Neural cell (in vitro differentiated cells): ENCODE data around the gene ATP8B4.

Experiments
- CTCF ChIP-seq: fragments of 450-650 bp; IDR thresholded peaks from 2 replicates; pipeline ENCODE4 v1.5.1; 2014; ENCODE audit warnings: antibody characterized with exemption, mild to moderate bottlenecking, moderate library complexity; ENCODE audit not compliant: poor library complexity, severe bottlenecking
- EP300 ChIP-seq: fragments of 450-650 bp; conservative IDR thresholded peaks from 2 replicates; pipeline ENCODE4 v1.6.1; 2014; ENCODE audit warnings: antibody characterized with exemption, mild to moderate bottlenecking, moderate library complexity; ENCODE audit not compliant: poor library complexity, severe bottlenecking
- POLR2AphosphoS5 ChIP-seq: IDR thresholded peaks from 2 replicates; pipeline ENCODE4 v1.6.1; 2012

GRCh38 chr15:49916998-49917397, 202.0 kb downstream of the ATP8B4 start:
- TF ChIP-seq CTCF (no peak), POLR2AphosphoS5 (no peak), EP300 (no peak)
